Adrenal gland (tissue), 12 donors: ENCODE results near the gene GEMIN4. TPM values are rescaled to one million over a fixed set of nuclear protein-coding genes. Genes with fewer than 3 reads are reported as not detected.

Experiments
- DNase-seq, 7 donors: peaks; one replicate each; pipeline ENCODE4 v3.0.0-alpha.2; 2019 to 2020
- H3K27ac ChIP-seq, 5 donors: fragments of 200-600 bp; sonication (generic) in 4 of 5; 1 replicate in 3 of 5; 2 replicates in 2 of 5; pipeline versions ENCODE4 v1.5.1 to v1.8.0; 2016 to 2020; ENCODE audit warnings: mild to moderate bottlenecking in 1 of 5
- H3K27me3 ChIP-seq: fragments of 200-600 bp; 2 replicates; pipeline ENCODE4 v1.8.0; 2021
- H3K36me3 ChIP-seq, 2 donors: fragments of 200-600 bp; replicated peaks in 1 of 2; 1 replicate in 1 of 2; 2 replicates in 1 of 2; pipeline versions ENCODE4 v1.5.1 to v1.8.0; 2018 to 2022
- H3K4me1 ChIP-seq, 2 donors: fragments of 200-600 bp; replicated peaks in 1 of 2; 1 replicate in 1 of 2; 2 replicates in 1 of 2; pipeline versions ENCODE4 v1.5.1 to v1.8.0; 2018 to 2021
- H3K4me3 ChIP-seq, 4 donors: fragments of 200-600 bp; sonication (generic) in 3 of 4; one replicate each; pipeline ENCODE4 v1.5.1; 2016 to 2018
- H3K9me3 ChIP-seq, 3 donors: fragments of 200-600 bp; sonication (generic) in 1 of 3; replicated peaks in 1 of 3; 1 replicate in 2 of 3; 2 replicates in 1 of 3; pipeline versions ENCODE4 v1.5.1 to v1.8.0; 2016 to 2021
- CTCF ChIP-seq, 6 experiments: fragments of 450-650 bp in 4 of 6; fragments of 200-600 bp in 2 of 6; sonication (generic) in 1 of 6; IDR thresholded peaks; 1 replicate in 5 of 6; 2 replicates in 1 of 6; pipeline versions ENCODE4 v1.5.1 to v1.8.0; 2016 to 2021; ENCODE audit warnings: antibody characterized with exemption in 6 of 6, mild to moderate bottlenecking in 2 of 6, moderate library complexity in 1 of 6
- POLR2A ChIP-seq, 2 donors: fragments of 450-650 bp; IDR thresholded peaks; one replicate each; pipeline ENCODE4 v1.6.1; 2017; ENCODE audit warnings: antibody characterized with exemption in 2 of 2, mild to moderate bottlenecking in 2 of 2, moderate library complexity in 1 of 2
- WGBS, 4 donors: extraction: QIAGEN DNeasy Blood & Tissue Kit in 2 of 4; methylation state at CpG; one replicate each; pipeline versions ENCODE4 v1.1.5 to v1.1.7; 2013 to 2017; 5-methylcytosine and 5-hydroxymethylcytosine counted together
- intact Hi-C, 2 donors: fragments of 100-400 bp; cut with DNase I; formaldehyde crosslinking; loops; one replicate each; pipeline versions ENCODE4 v1.14.1 to v1.15.0; 2022 to 2023
- polyA plus RNA-seq, 3 donors: library from polyadenylated mRNA; stranded (reverse); fragments of 200-250 nt in 2 of 3; fragments of 350-450 nt in 1 of 3; fragmentation: Illumina TruSeq in 1 of 3; extraction: RNeasy Lipid Tissue Mini Kit (QIAGEN cat#74804) in 1 of 3; gene quantifications; one replicate each; pipeline ENCODE4 v1.2.3, GENCODE V29; 2013 to 2014
- total RNA-seq, 9 donors: library from RNA; depleted of rRNA in 4 of 9; stranded (reverse); fragments of >200 nt in 4 of 9; fragments of 120-200 nt in 1 of 9; fragmentation: NEBNext Ultra II Directional in 1 of 9; extraction: Animal tissue kit (Norgen Biotek cat#: 25700) in 1 of 9; gene quantifications; one replicate each; pipeline versions ENCODE4 v1.1.0 to v1.2.4, GENCODE V29; 2013 to 2023
- donor health status: healthy with polysubstance abuse.
- donor health status: Bipolar disorder and iron deficiency.
- donor health status: DM: yes; HTN: yes; CAD: no.
- donor health status: DM: no; HTN: no; CAD: no.
- donor health status: DM: no; HTN: no; CAD: no.
- donor health status: DM: yes; HTN: yes; CAD: no.

Gene GEMIN4
- total and polyA plus RNA-seq, 12 donors: 5.3 to 22.8 (median 13.2) TPM

GRCh38 chr17:743139-743538 lies 8.9 kb downstream of the GEMIN4 start:
- Histone ChIP-seq H3K27me3 (no peaks in the 10 kb centered on the region), H3K4me3 (no peak overlapping the region), H3K36me3 (peaks cover 0 to 66% of the 10 kb centered on the region in 2 donors), H3K27ac (no peak overlapping the region), H3K9me3 (no peaks in the 10 kb centered on the region), H3K4me1 (no peaks in the 10 kb centered on the region)
- intact Hi-C loops: no loop called here
- TF ChIP-seq CTCF (IDR thresholded peaks at IDR 0.05) (no peak), POLR2A (IDR thresholded peaks at IDR 0.05) (no peak)
- no peak for DNase-seq
- WGBS, 4 donors: 93 to 97% (median 95%) methylated on average over 4 of the region's 4 CpGs

- intact Hi-C loops: no loop called here
- Histone ChIP-seq H3K27me3 (no peaks in the 10 kb centered on the region), H3K4me3 (no peak overlapping the region), H3K27ac (no peak overlapping the region), H3K9me3 (no peaks in the 10 kb centered on the region), H3K4me1 (no peaks in the 10 kb centered on the region), H3K36me3 (peaks cover 0 to 58% of the 10 kb centered on the region in 2 donors)
- no peak for DNase-seq
- TF ChIP-seq POLR2A (IDR thresholded peaks at IDR 0.05) (no peak), CTCF (IDR thresholded peaks at IDR 0.05) (no peak)
- WGBS, 4 donors: 90 to 94% (median 92%) methylated on average over 11 of the region's 11 CpGs
Measured at GRCh38 chr17:742147-742793, 9.8 kb downstream of the GEMIN4 start.

GRCh38 chr17:740240-741017 lies 11.6 kb downstream of the GEMIN4 start:
- intact Hi-C loops: no loop called here
- no peaks in the 10 kb centered on the region for H3K4me1 ChIP-seq
- no peaks in the 10 kb centered on the region for H3K27me3 ChIP-seq
- H3K9me3 ChIP-seq: no peaks in the 10 kb centered on the region
- H3K36me3 ChIP-seq: peaks cover 0 to 40% of the 10 kb centered on the region in 2 donors
- H3K4me3 ChIP-seq: no peak overlapping the region
- H3K27ac ChIP-seq: no peak overlapping the region
- 71 to 83% (median 76%) methylated on average over 18 of the region's 18 CpGs for WGBS, 4 donors
- DNase-seq: peak in 3 of 7 donors; percentile 21 to 30 (median 27)
- TF ChIP-seq CTCF (IDR thresholded peaks at IDR 0.05): no peak
- no peak for TF ChIP-seq POLR2A (IDR thresholded peaks at IDR 0.05)

GRCh38 chr17:737561-738113 lies 14.4 kb downstream of the GEMIN4 start:
- intact Hi-C loops: no loop called here
- WGBS, 4 donors: 92 to 97% (median 95%) methylated on average over 12 to 13 of the region's 13 CpGs
- Histone ChIP-seq H3K4me1 (no peaks in the 10 kb centered on the region), H3K27me3 (no peaks in the 10 kb centered on the region), H3K36me3 (peaks cover 0 to 20% of the 10 kb centered on the region in 2 donors), H3K4me3 (no peak overlapping the region), H3K9me3 (no peaks in the 10 kb centered on the region), H3K27ac (no peak overlapping the region)
- no peak for DNase-seq
- TF ChIP-seq POLR2A (IDR thresholded peaks at IDR 0.05) (no peak), CTCF (IDR thresholded peaks at IDR 0.05) (no peak)
